CD4-positive, alpha-beta T cell treated with Interleukin-1 beta for 1 hour (primary cell): ENCODE data around the gene ETNK2.
"Not testable (repeated sequence)": the region's sequence is repeated elsewhere in the genome, so short reads cannot be mapped to it uniquely, and the experiment has no call there.

Source experiments
- DNase-seq, 2 donors: peaks; one replicate each; pipeline ENCODE4 v3.0.0-alpha.2; 2020 to 2022

The ETNK2 gene

GRCh38 chr1:204093781-204094180 is 58.1 kb downstream of the ETNK2 start:
- DNase-seq = no peak

- DNase-seq = no peak
These were observed 58.5 kb downstream of the ETNK2 start for GRCh38 chr1:204093421-204093717.

- no peak for DNase-seq
These were observed 59.0 kb downstream of the ETNK2 start for GRCh38 chr1:204092632-204093420.

GRCh38 chr1:204091787-204092312 is 60.0 kb downstream of the ETNK2 start:
- no peak for DNase-seq

- no peak for DNase-seq
These were observed 60.8 kb downstream of the ETNK2 start for GRCh38 chr1:204091066-204091465.

GRCh38 chr1:204090132-204090531 is 61.7 kb downstream of the ETNK2 start:
- DNase-seq = not testable (repeated sequence)

GRCh38 chr1:204089044-204089751 is 62.6 kb downstream of the ETNK2 start:
- DNase-seq = no peak

- no peak for DNase-seq
These were observed 63.2 kb downstream of the ETNK2 start for GRCh38 chr1:204088596-204088995.

GRCh38 chr1:204087893-204088528 is 63.8 kb downstream of the ETNK2 start:
- DNase-seq = no peak

GRCh38 chr1:204087181-204087892 is 64.5 kb downstream of the ETNK2 start:
- DNase-seq = no peak

GRCh38 chr1:204085876-204086275 is 66.0 kb downstream of the ETNK2 start:
- no peak for DNase-seq

GRCh38 chr1:204084247-204084772 is 67.5 kb downstream of the ETNK2 start:
- no peak for DNase-seq

- no peak for DNase-seq
These were observed 68.4 kb downstream of the ETNK2 start for GRCh38 chr1:204083491-204083890.

- DNase-seq = no peak
These were observed 69.9 kb downstream of the ETNK2 start for GRCh38 chr1:204081791-204082513.

- DNase-seq = no peak
These were observed 70.6 kb downstream of the ETNK2 start for GRCh38 chr1:204081164-204081790.
